Effector memory CD8-positive, alpha-beta T cell (primary cell): Measurements from ENCODE around the gene SLC1A7.

ENCODE experiments used
- ATAC-seq: fragments of 150-1000 bp; cut with Tn5 transposase; replicated peaks from 2 replicates; pipeline ENCODE4 v1.10.0; 2021; ENCODE audit warnings: mild to moderate bottlenecking, moderate library complexity
- DNase-seq, 3 experiments: peaks; one replicate each; pipeline ENCODE4 v3.0.0; 2021
- H3K27ac Mint-ChIP-seq, 2 donors: one replicate each; pipeline ENCODE4 v1.8.0; 2022; ENCODE audit warnings: mild to moderate bottlenecking in 2 of 2, mixed read lengths in 2 of 2, moderate library complexity in 2 of 2
- H3K27me3 Mint-ChIP-seq, 2 donors: one replicate each; pipeline ENCODE4 v1.8.0; 2022; ENCODE audit warnings: mixed read lengths in 2 of 2
- H3K36me3 Mint-ChIP-seq: one replicate; pipeline ENCODE4 v1.8.0; 2022; ENCODE audit warnings: mild to moderate bottlenecking, moderate library complexity, mixed read lengths; ENCODE audit not compliant: insufficient read depth
- H3K4me1 Mint-ChIP-seq, 2 donors: one replicate each; pipeline ENCODE4 v1.8.0; 2022; ENCODE audit warnings: low read depth in 2 of 2, mixed read lengths in 2 of 2
- H3K4me3 Mint-ChIP-seq, 2 donors: one replicate each; pipeline ENCODE4 v1.8.0; 2022; ENCODE audit warnings: mild to moderate bottlenecking in 2 of 2, mixed read lengths in 2 of 2, moderate library complexity in 2 of 2
- H3K9me3 Mint-ChIP-seq, 2 donors: one replicate each; pipeline ENCODE4 v1.8.0; 2022; ENCODE audit warnings: mixed read lengths in 2 of 2

Gene SLC1A7

DNA sequence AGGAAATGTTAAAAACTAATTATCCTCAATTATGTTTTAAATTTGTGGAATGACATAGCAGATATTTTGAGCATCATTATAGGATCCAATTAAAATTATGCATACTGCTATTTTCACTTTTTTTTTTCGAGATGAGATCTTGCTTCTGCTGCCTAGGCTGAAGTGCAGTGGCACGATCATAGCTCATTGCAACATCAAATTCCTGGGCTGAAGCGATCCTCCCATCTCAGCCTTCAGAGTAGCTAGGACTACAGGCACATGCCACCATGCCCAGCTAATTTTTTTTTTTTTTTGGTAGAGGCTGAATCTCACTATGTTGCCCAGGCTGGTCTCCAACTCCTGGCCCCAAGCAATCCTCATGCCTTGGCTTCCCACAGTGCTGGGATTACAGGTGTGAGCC is 11.3 kb upstream of the SLC1A7 start:
- Mint-ChIP-seq H3K4me3 (no peak overlapping the region), H3K9me3 (no peaks in the 10 kb centered on the region), H3K27ac (no peak overlapping the region), H3K27me3 (peaks cover 0 to 6% of the 10 kb centered on the region in 2 donors), H3K36me3 (no peaks in the 10 kb centered on the region), H3K4me1 (no peaks in the 10 kb centered on the region)
- no peak for DNase-seq
- no peak for ATAC-seq

GRCh38 chr1:53148123-53148522 is 5.7 kb upstream of the SLC1A7 start:
- no peak overlapping the region for H3K4me3 Mint-ChIP-seq
- no peak overlapping the region for H3K27ac Mint-ChIP-seq
- no peaks in the 10 kb centered on the region for H3K36me3 Mint-ChIP-seq
- no peaks in the 10 kb centered on the region for H3K9me3 Mint-ChIP-seq
- H3K27me3 Mint-ChIP-seq: peaks cover 0 to 2% of the 10 kb centered on the region in 2 donors
- H3K4me1 Mint-ChIP-seq: no peaks in the 10 kb centered on the region
- DNase-seq (no peak), ATAC-seq (no peak)

DNA sequence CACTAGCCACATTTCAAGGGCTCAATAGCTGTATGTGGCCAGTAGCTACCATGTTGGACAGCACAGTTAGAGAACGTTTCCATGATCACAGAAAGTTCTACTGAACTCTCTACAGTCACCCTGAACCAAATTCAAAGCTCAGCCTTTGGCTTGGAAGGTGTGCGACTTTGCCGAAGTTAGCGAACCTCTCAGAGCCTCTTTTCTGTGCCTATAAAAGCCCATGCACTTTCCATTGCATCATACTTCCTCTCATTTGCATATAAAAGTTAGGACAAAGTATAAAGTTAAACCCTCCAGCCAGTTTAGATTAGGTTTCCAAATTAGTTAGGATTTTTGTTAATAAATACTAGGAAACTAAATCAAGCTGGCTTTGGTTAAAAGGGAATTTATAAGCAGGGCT is 4.7 kb upstream of the SLC1A7 start:
- H3K4me3 Mint-ChIP-seq: no peak overlapping the region
- H3K27ac Mint-ChIP-seq: no peak overlapping the region
- no peaks in the 10 kb centered on the region for H3K27me3 Mint-ChIP-seq
- no peaks in the 10 kb centered on the region for H3K36me3 Mint-ChIP-seq
- no peak for ATAC-seq
- H3K4me1 Mint-ChIP-seq: no peaks in the 10 kb centered on the region
- H3K9me3 Mint-ChIP-seq: no peaks in the 10 kb centered on the region
- DNase-seq: no peak

GRCh38 chr1:53145942-53146708 is 3.7 kb upstream of the SLC1A7 start:
- Mint-ChIP-seq H3K4me1 (peaks cover 0 to 2% of the 10 kb centered on the region in 2 donors), H3K27me3 (no peaks in the 10 kb centered on the region), H3K27ac (peak overlapping the region in 1 of 2 donors; percentile 12), H3K9me3 (no peaks in the 10 kb centered on the region), H3K4me3 (no peak overlapping the region), H3K36me3 (no peaks in the 10 kb centered on the region)
- DNase-seq (no peak), ATAC-seq (no peak)

GRCh38 chr1:53145619-53145941 is 3.1 kb upstream of the SLC1A7 start:
- H3K27ac Mint-ChIP-seq: peak overlapping the region in 1 of 2 donors; percentile 12
- H3K36me3 Mint-ChIP-seq: no peaks in the 10 kb centered on the region
- no peaks in the 10 kb centered on the region for H3K9me3 Mint-ChIP-seq
- no peaks in the 10 kb centered on the region for H3K27me3 Mint-ChIP-seq
- DNase-seq: no peak
- H3K4me1 Mint-ChIP-seq: peaks cover 0 to 2% of the 10 kb centered on the region in 2 donors
- ATAC-seq: no peak
- H3K4me3 Mint-ChIP-seq: no peak overlapping the region

- H3K27ac Mint-ChIP-seq: peak overlapping the region in 1 of 2 donors; percentile 12
- DNase-seq (no peak), ATAC-seq (no peak)
- H3K4me1 Mint-ChIP-seq: peaks cover 0 to 2% of the 10 kb centered on the region in 2 donors
- H3K4me3 Mint-ChIP-seq: no peak overlapping the region
- H3K36me3 Mint-ChIP-seq: no peaks in the 10 kb centered on the region
- no peaks in the 10 kb centered on the region for H3K27me3 Mint-ChIP-seq
- H3K9me3 Mint-ChIP-seq: no peaks in the 10 kb centered on the region
Measured at GRCh38 chr1:53145051-53145600, 2.7 kb upstream of the SLC1A7 start.

DNA sequence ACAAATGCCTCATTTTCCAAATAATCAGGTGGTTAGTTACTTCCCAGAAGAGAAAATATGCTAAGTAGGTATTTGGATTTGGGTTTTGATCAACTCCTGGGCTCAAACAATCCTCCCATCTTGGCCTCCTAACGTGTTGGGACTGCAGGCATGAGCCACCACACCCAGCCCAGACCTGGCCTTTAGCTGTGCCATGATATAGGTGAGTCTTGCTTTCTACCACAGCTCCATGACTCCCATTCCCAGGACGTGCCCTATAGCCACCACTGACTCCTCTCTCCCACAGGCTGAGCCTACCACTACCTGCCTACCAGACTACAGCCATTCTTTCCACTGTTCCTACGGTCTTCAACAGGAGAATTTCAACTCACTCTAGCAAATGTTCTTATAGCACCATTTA is 1.8 kb upstream of the SLC1A7 start:
- DNase-seq (no peak), ATAC-seq (no peak)
- no peak overlapping the region for H3K27ac Mint-ChIP-seq
- H3K9me3 Mint-ChIP-seq: no peaks in the 10 kb centered on the region
- H3K36me3 Mint-ChIP-seq: no peaks in the 10 kb centered on the region
- H3K4me1 Mint-ChIP-seq: peaks cover 0 to 2% of the 10 kb centered on the region in 2 donors
- H3K4me3 Mint-ChIP-seq: no peak overlapping the region
- H3K27me3 Mint-ChIP-seq: no peaks in the 10 kb centered on the region

GRCh38 chr1:53143527-53143926 is 1.1 kb upstream of the SLC1A7 start:
- no peak for DNase-seq
- H3K4me1 Mint-ChIP-seq: peaks cover 0 to 2% of the 10 kb centered on the region in 2 donors
- no peaks in the 10 kb centered on the region for H3K36me3 Mint-ChIP-seq
- H3K9me3 Mint-ChIP-seq: no peaks in the 10 kb centered on the region
- no peak overlapping the region for H3K27ac Mint-ChIP-seq
- no peaks in the 10 kb centered on the region for H3K27me3 Mint-ChIP-seq
- no peak overlapping the region for H3K4me3 Mint-ChIP-seq
- no peak for ATAC-seq

- DNase-seq (no peak), ATAC-seq (no peak)
- Mint-ChIP-seq H3K4me3 (no peak overlapping the region), H3K9me3 (peaks cover 3 to 9% of the 10 kb centered on the region in 2 donors), H3K27ac (no peak overlapping the region), H3K4me1 (peaks cover 0 to 2% of the 10 kb centered on the region in 2 donors), H3K27me3 (no peaks in the 10 kb centered on the region), H3K36me3 (no peaks in the 10 kb centered on the region)
Measured at GRCh38 chr1:53141487-53142055, 867 bp downstream of the SLC1A7 start.

DNA sequence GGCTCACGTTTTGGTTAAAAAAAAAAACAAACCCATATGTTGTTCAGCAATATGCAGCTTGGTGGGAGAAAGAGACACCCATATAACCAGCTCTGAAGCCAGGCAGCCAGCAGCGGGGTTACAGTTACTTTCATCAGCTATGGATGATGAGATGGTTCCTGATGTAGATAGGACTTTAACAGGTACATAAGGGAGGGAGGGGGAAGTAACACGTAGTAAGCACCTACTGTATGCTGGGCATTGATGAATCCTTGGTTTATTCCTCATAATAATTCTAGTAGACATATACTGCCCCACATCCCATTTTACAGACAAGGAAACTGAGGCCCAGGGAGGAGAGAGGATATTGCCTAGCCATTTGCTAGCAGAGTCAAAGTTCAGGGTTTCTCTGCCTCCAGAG is 2.0 kb downstream of the SLC1A7 start:
- Mint-ChIP-seq H3K36me3 (peaks cover 4% of the 10 kb centered on the region), H3K4me1 (peaks cover 0 to 2% of the 10 kb centered on the region in 2 donors), H3K4me3 (no peak overlapping the region), H3K27me3 (no peaks in the 10 kb centered on the region), H3K9me3 (peaks cover 3 to 9% of the 10 kb centered on the region in 2 donors), H3K27ac (no peak overlapping the region)
- no peak for DNase-seq
- ATAC-seq: no peak

GRCh38 chr1:53139951-53140361 is 2.5 kb downstream of the SLC1A7 start:
- Mint-ChIP-seq H3K27me3 (no peaks in the 10 kb centered on the region), H3K27ac (no peak overlapping the region), H3K9me3 (peaks cover 3 to 9% of the 10 kb centered on the region in 2 donors), H3K4me3 (no peak overlapping the region), H3K4me1 (peaks cover 4 to 5% of the 10 kb centered on the region in 2 donors), H3K36me3 (peaks cover 4% of the 10 kb centered on the region)
- no peak for DNase-seq
- no peak for ATAC-seq

GRCh38 chr1:53138991-53139884 is 3.2 kb downstream of the SLC1A7 start:
- DNase-seq (no peak), ATAC-seq (no peak)
- Mint-ChIP-seq H3K27ac (peak overlapping the region in 1 of 2 donors; percentile 2), H3K27me3 (no peaks in the 10 kb centered on the region), H3K4me3 (no peak overlapping the region), H3K36me3 (peaks cover 4% of the 10 kb centered on the region), H3K4me1 (peaks cover 6% of the 10 kb centered on the region in 2 donors), H3K9me3 (peaks cover 3 to 9% of the 10 kb centered on the region in 2 donors)

- DNase-seq (no peak), ATAC-seq (no peak)
- H3K27ac Mint-ChIP-seq: peak overlapping the region in 1 of 2 donors; percentile 2
- H3K9me3 Mint-ChIP-seq: peaks cover 3 to 9% of the 10 kb centered on the region in 2 donors
- H3K36me3 Mint-ChIP-seq: peaks cover 4% of the 10 kb centered on the region
- no peaks in the 10 kb centered on the region for H3K27me3 Mint-ChIP-seq
- peaks cover 6 to 11% of the 10 kb centered on the region in 2 donors for H3K4me1 Mint-ChIP-seq
- H3K4me3 Mint-ChIP-seq: peak overlapping the region in 1 of 2 donors; percentile 6
Measured at GRCh38 chr1:53137729-53138128, 4.7 kb downstream of the SLC1A7 start.
